K562 (cell line): ENCODE results near the gene PDE4A. TPM values are rescaled to one million over a fixed set of nuclear protein-coding genes. Genes with fewer than 3 reads are reported as not detected.

Experiments used
- BACH1 ChIP-seq: fragments of 200-800 bp; sonication (Bioruptor generic); IDR thresholded peaks from 2 replicates; pipeline ENCODE4 v1.6.1; 2016; ENCODE audit warnings: missing genetic modification characterization, missing compliant biosample characterization
- HMGN3 ChIP-seq: IDR thresholded peaks from 2 replicates; pipeline ENCODE4 v1.6.1; 2011; ENCODE audit warnings: borderline replicate concordance, low read depth, mild to moderate bottlenecking, mixed read lengths, low read length; ENCODE audit not compliant: insufficient read length; ENCODE audit errors: extremely low read depth
- HNRNPH1 ChIP-seq: fragments of 200-400 bp; formaldehyde crosslinking; optimal IDR thresholded peaks from 2 replicates; pipeline ENCODE3; 2017; ENCODE audit warnings: low read depth, mild to moderate bottlenecking, low read length, moderate library complexity
- ILK ChIP-seq: fragments of 450-650 bp; IDR thresholded peaks from 2 replicates; pipeline ENCODE4 v1.6.1; 2016; ENCODE audit warnings: missing genetic modification characterization, low read depth, mild to moderate bottlenecking, missing compliant biosample characterization, moderate library complexity, borderline replicate concordance
- KAT8 ChIP-seq: fragments of 450-650 bp; IDR thresholded peaks from 2 replicates; pipeline ENCODE4 v1.6.1; 2016; ENCODE audit warnings: low read depth, mild to moderate bottlenecking
- MGA ChIP-seq: fragments of 450-650 bp; IDR thresholded peaks from 2 replicates; pipeline ENCODE4 v1.6.1; 2016; ENCODE audit warnings: mild to moderate bottlenecking, moderate library complexity
- MIER1 ChIP-seq: fragments of 450-650 bp; IDR thresholded peaks from 2 replicates; pipeline ENCODE4 v1.6.1; 2016; ENCODE audit warnings: antibody characterized with exemption, mild to moderate bottlenecking, low read depth
- RCOR1 ChIP-seq, 2 experiments: IDR thresholded peaks; 2 replicates each; pipeline ENCODE4 v1.6.1; 2012; ENCODE audit warnings: low read depth in 2 of 2, low read length in 2 of 2, borderline replicate concordance in 1 of 2, improper control_type of control experiment in 1 of 2
- SFPQ ChIP-seq: fragments of 200-400 bp; formaldehyde crosslinking; IDR thresholded peaks from 2 replicates; pipeline ENCODE4 v1.6.1; 2017; ENCODE audit warnings: mild to moderate bottlenecking, low read depth, low read length, moderate library complexity
- SMC3 ChIP-seq: conservative IDR thresholded peaks from 2 replicates; pipeline ENCODE4 v1.6.1; 2011; ENCODE audit warnings: low read depth, low read length, improper control_type of control experiment; ENCODE audit not compliant: insufficient read depth
- STAG1 ChIP-seq: sonication (generic); formaldehyde crosslinking; IDR thresholded peaks from 2 replicates; pipeline ENCODE4 v1.5.0; 2020; ENCODE audit warnings: missing genetic modification reagents, borderline replicate concordance
- TBL1XR1 ChIP-seq, 2 experiments: IDR thresholded peaks; 2 replicates each; pipeline ENCODE4 v1.6.1; 2012; ENCODE audit warnings: improper control_type of control experiment in 2 of 2, low read length in 2 of 2, mild to moderate bottlenecking in 1 of 2
- TEAD1 ChIP-seq, 2 experiments: fragments of 450-650 bp in 1 of 2; sonication (generic) in 1 of 2; formaldehyde crosslinking; IDR thresholded peaks; 2 replicates each; pipeline versions ENCODE4 v1.4.0 to v1.8.0; 2020 to 2022; ENCODE audit warnings: mild to moderate bottlenecking in 2 of 2, missing genetic modification reagents in 1 of 2
- polyA plus RNA-seq, 8 experiments: library from polyadenylated mRNA; depleted of rRNA in 4 of 8; stranded (reverse) in 5 of 8; unstranded in 3 of 8; fragments of >200 nt; fragmentation: Nextera tagmentation in 2 of 8; fragmentation: Illumina TruSeq in 1 of 8; extraction: Ambion mirVana in 2 of 8; extraction: Trizol in 1 of 8; gene quantifications; 2 replicates each; pipeline versions ENCODE4 v1.2.1 to v1.2.3, GENCODE V29; 2011 to 2014; ENCODE audit warnings: inconsistent platforms in 1 of 8, missing spikeins in 1 of 8
- total RNA-seq, 7 experiments: library from RNA; depleted of rRNA in 6 of 7; stranded (reverse); fragments of >200 nt in 6 of 7; fragmentation: Illumina TruSeq in 2 of 7; extraction: Trizol in 2 of 7; gene quantifications; 2 replicates each; pipeline versions ENCODE4 v1.2.1 to v1.2.3, GENCODE V29; 2011 to 2021; ENCODE audit warnings: low replicate concordance in 1 of 7

Gene PDE4A
- total and polyA plus RNA-seq, 9 of the 15 experiments (the other 6 are each of a cell fraction or from before 2014, with no cell fraction given), result 0.66 to 26.9 (median 4.6) TPM

- TF ChIP-seq MGA (no peak), RCOR1 (IDR thresholded peaks at IDR 0.05; ENCODE audit: borderline replicate concordance in 1 of 2, low read depth in 2 of 2, low read length in 2 of 2) (peak in 1 of 2 experiments; percentile 22; a peak in 1 of 4 replicates), HMGN3 (peak; percentile 72), HNRNPH1 (no peak), TEAD1 (CRISPR knock-in tag; IDR thresholded peaks at IDR 0.05) (peak in 1 of 2 experiments; percentile 78; a peak in 2 of 4 replicates), ILK (no peak), MIER1 (no peak), KAT8 (no peak), STAG1 (CRISPR knock-in tag) (no peak), SFPQ (no peak), TBL1XR1 (IDR thresholded peaks at IDR 0.05; ENCODE audit: low read length in 2 of 2) (no peak), SMC3 (peak; percentile 50), BACH1 (tag) (no peak)
These were observed 3.8 kb downstream of the PDE4A start (continued) for GRCh38 chr19:10424011-10424637.
